ENCODE data around the gene MSRB2. TPM values are rescaled to one million over a fixed set of nuclear protein-coding genes. Genes with fewer than 3 reads are reported as not detected.

MSRB2 gene
- total RNA-seq, 1 donor from 2014 or later: 31.3 TPM

DNA sequence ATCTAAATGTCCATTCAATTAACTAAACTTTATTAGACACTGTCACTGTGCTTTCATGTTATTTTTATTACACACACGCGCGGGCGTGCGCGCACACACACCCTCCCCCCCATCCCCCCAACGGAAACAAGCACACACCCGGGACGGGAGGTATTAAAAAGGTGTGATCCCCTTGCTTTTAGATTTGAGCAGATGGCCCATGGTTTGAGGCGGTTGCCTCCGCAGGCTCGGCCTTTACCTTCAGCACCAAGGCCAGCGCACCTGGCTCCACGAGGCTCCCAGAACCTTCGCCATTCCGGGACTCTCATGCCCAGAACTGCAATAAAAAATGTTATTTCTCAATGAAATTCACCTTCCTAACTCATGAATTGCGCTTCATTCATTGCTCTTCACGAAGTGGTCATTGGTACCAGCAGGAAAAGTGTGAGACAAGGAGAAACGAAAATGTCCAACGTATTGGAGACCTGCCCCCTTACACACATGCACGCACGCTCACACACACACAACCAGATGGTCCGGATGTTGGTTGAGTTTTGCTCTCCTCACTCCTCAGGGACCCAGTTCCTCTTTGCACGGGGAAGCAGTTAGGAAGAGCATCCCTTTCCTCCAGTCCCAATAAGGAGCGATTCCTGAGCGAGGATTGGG is 76.0 kb downstream of the MSRB2 start:
- no peak overlapping the region for H3K27ac Mint-ChIP-seq (ENCODE audit: unreplicated experiment)
- no peaks in the 10 kb centered on the region for H3K9me3 Mint-ChIP-seq (ENCODE audit: unreplicated experiment)
- no peaks in the 10 kb centered on the region for H3K36me3 Mint-ChIP-seq (ENCODE audit: unreplicated experiment)
- peaks cover 11% of the 10 kb centered on the region for H3K4me1 Mint-ChIP-seq (ENCODE audit: low read depth, unreplicated experiment)
- TF ChIP-seq, protein P1, sequence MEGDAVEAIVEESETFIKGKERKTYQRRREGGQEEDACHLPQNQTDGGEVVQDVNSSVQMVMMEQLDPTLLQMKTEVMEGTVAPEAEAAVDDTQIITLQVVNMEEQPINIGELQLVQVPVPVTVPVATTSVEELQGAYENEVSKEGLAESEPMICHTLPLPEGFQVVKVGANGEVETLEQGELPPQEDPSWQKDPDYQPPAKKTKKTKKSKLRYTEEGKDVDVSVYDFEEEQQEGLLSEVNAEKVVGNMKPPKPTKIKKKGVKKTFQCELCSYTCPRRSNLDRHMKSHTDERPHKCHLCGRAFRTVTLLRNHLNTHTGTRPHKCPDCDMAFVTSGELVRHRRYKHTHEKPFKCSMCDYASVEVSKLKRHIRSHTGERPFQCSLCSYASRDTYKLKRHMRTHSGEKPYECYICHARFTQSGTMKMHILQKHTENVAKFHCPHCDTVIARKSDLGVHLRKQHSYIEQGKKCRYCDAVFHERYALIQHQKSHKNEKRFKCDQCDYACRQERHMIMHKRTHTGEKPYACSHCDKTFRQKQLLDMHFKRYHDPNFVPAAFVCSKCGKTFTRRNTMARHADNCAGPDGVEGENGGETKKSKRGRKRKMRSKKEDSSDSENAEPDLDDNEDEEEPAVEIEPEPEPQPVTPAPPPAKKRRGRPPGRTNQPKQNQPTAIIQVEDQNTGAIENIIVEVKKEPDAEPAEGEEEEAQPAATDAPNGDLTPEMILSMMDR (IDR thresholded peaks at IDR 0.05; ENCODE audit: partially characterized antibody, unreplicated experiment): no peak
- DNase-seq: no peak
- peaks cover 26% of the 10 kb centered on the region for H3K27me3 Mint-ChIP-seq (ENCODE audit: unreplicated experiment)
- peak overlapping the region; percentile 21 for H3K4me3 Mint-ChIP-seq (ENCODE audit: unreplicated experiment)

Other genes starting within 250 kb of the MSRB2 start
- gene ARMC3, start 167.5 kb upstream of the MSRB2 start, total RNA-seq (ENCODE audit: unreplicated experiment): not detected
- not detected for gene PTF1A, start 96.7 kb downstream of the MSRB2 start, total RNA-seq (ENCODE audit: unreplicated experiment)
- gene C10orf67, start 249.2 kb downstream of the MSRB2 start, total RNA-seq (ENCODE audit: unreplicated experiment): not detected

Measured in glutamatergic neuron (in vitro differentiated cells).